Measurements from ENCODE around the gene RALGPS1.

GRCh38 chr9:127174386-127175318, 260.1 kb downstream of the RALGPS1 start:
- no peak for TF ChIP-seq CTCF (IDR thresholded peaks at IDR 0.05 in 4 of 5, conservative IDR thresholded peaks at IDR 0.05 in 1 of 5)
- TF ChIP-seq POLR2A (IDR thresholded peaks at IDR 0.05), result no peak

Data from gastrocnemius medialis (tissue), 4 donors.